Neural cell (in vitro differentiated cells): ENCODE data around the gene SF3B2.

ENCODE experiments used
- EP300 ChIP-seq: fragments of 450-650 bp; conservative IDR thresholded peaks from 2 replicates; pipeline ENCODE4 v1.6.1; 2014; ENCODE audit warnings: antibody characterized with exemption, mild to moderate bottlenecking, moderate library complexity; ENCODE audit not compliant: poor library complexity, severe bottlenecking
- EZH2 ChIP-seq: fragments of 200-600, 300-800 bp; shearing (Covaris generic), sonication (generic); IDR thresholded peaks from 2 replicates; pipeline ENCODE4 v1.6.1; 2014; ENCODE audit warnings: antibody characterized with exemption, low read length, borderline replicate concordance, mild to moderate bottlenecking; ENCODE audit not compliant: insufficient read depth, poor library complexity, severe bottlenecking
- MXI1 ChIP-seq: fragments of 450-650 bp; conservative IDR thresholded peaks from 2 replicates; pipeline ENCODE4 v1.6.1; 2014; ENCODE audit warnings: antibody characterized with exemption, mild to moderate bottlenecking; ENCODE audit not compliant: poor library complexity, severe bottlenecking
- POLR2AphosphoS5 ChIP-seq: IDR thresholded peaks from 2 replicates; pipeline ENCODE4 v1.6.1; 2012
- RAD21 ChIP-seq: fragments of 450-650 bp; conservative IDR thresholded peaks from 2 replicates; pipeline ENCODE4 v1.6.1; 2014; ENCODE audit warnings: antibody characterized with exemption, mild to moderate bottlenecking, moderate library complexity
- SMC3 ChIP-seq: fragments of 450-650 bp; conservative IDR thresholded peaks from 2 replicates; pipeline ENCODE4 v1.6.1; 2014; ENCODE audit warnings: antibody characterized with exemption, mild to moderate bottlenecking, moderate library complexity; ENCODE audit not compliant: poor library complexity
- TAF1 ChIP-seq: IDR thresholded peaks from 2 replicates; pipeline ENCODE4 v1.6.1; 2012; ENCODE audit warnings: low read depth
- TF ChIP-seq, protein P1 (sequence below): fragments of 450-650 bp; IDR thresholded peaks from 2 replicates; pipeline ENCODE4 v1.5.1; 2014; ENCODE audit warnings: antibody characterized with exemption, mild to moderate bottlenecking, moderate library complexity; ENCODE audit not compliant: poor library complexity, severe bottlenecking

DNA sequence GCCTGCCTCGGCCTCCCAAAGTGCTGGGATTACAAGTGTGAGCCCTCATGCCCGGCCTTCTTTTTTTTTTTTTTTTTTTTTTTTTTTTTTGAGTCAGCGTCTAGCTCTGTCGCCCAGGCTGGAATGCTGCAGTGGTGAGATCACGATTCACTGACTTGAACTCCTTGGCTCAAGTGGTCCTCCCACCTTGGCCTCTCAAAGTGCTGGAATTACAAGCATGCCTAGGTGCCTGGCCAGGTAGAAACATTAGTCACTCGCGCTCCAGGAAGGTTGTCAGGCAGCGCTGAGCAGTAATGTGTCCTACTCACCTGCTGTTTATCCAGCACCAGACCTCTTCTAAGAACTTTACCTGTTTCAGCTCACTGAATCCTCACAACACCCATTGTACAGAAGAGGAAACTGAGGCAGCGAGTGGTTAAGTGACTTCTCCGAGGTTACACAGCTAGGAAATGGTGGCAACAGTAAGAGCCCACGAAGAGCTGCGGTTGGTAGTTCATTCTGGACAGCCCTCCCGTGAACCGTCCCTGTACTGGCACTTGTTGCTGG is 40.9 kb upstream of the SF3B2 start:
- TF ChIP-seq, protein P1, sequence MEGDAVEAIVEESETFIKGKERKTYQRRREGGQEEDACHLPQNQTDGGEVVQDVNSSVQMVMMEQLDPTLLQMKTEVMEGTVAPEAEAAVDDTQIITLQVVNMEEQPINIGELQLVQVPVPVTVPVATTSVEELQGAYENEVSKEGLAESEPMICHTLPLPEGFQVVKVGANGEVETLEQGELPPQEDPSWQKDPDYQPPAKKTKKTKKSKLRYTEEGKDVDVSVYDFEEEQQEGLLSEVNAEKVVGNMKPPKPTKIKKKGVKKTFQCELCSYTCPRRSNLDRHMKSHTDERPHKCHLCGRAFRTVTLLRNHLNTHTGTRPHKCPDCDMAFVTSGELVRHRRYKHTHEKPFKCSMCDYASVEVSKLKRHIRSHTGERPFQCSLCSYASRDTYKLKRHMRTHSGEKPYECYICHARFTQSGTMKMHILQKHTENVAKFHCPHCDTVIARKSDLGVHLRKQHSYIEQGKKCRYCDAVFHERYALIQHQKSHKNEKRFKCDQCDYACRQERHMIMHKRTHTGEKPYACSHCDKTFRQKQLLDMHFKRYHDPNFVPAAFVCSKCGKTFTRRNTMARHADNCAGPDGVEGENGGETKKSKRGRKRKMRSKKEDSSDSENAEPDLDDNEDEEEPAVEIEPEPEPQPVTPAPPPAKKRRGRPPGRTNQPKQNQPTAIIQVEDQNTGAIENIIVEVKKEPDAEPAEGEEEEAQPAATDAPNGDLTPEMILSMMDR, result no peak
- TF ChIP-seq RAD21 (no peak), POLR2AphosphoS5 (no peak), EZH2 (no peak), EP300 (no peak), SMC3 (no peak), MXI1 (no peak), TAF1 (no peak)
